GM19467 (cell line): ENCODE data around the gene JAZF1.

ENCODE experiments used
- ATAC-seq: cut with Tn5 transposase; IDR thresholded peaks from one replicate; pipeline ENCODE4 v1.9.1; 2021; ENCODE audit warnings: mild to moderate bottlenecking, moderate library complexity; ENCODE audit not compliant: unreplicated experiment

JAZF1 gene

GRCh38 chr7:28168393-28169158 lies 12.0 kb downstream of the JAZF1 start:
- no peak for ATAC-seq

- no peak for ATAC-seq
Observed at GRCh38 chr7:28166982-28167715, 13.4 kb downstream of the JAZF1 start.

- ATAC-seq, result no peak
Observed at GRCh38 chr7:28165961-28166955, 14.3 kb downstream of the JAZF1 start.

- ATAC-seq, result no peak
Observed at GRCh38 chr7:28165261-28165660, 15.3 kb downstream of the JAZF1 start.

- no peak for ATAC-seq
Observed at GRCh38 chr7:28163949-28164348, 16.6 kb downstream of the JAZF1 start.

- ATAC-seq, result no peak
Observed at GRCh38 chr7:28161331-28161730, 19.3 kb downstream of the JAZF1 start.

GRCh38 chr7:28160551-28160991 lies 20.0 kb downstream of the JAZF1 start:
- ATAC-seq, result no peak

- no peak for ATAC-seq
Observed at GRCh38 chr7:28157831-28158416, 22.7 kb downstream of the JAZF1 start.

- ATAC-seq, result no peak
Observed at GRCh38 chr7:28157076-28157745, 23.4 kb downstream of the JAZF1 start.

- no peak for ATAC-seq
Observed at GRCh38 chr7:28156401-28156800, 24.2 kb downstream of the JAZF1 start.

- ATAC-seq, result no peak
Observed at GRCh38 chr7:28155964-28156363, 24.6 kb downstream of the JAZF1 start.

- ATAC-seq, result peak; percentile 79
Observed at GRCh38 chr7:28155019-28155660, 25.5 kb downstream of the JAZF1 start.

GRCh38 chr7:28152594-28152993 lies 28.0 kb downstream of the JAZF1 start:
- ATAC-seq, result no peak

- ATAC-seq, result no peak
Observed at GRCh38 chr7:28151965-28152364, 28.6 kb downstream of the JAZF1 start.

- ATAC-seq, result no peak
Observed at GRCh38 chr7:28149291-28150101, 31.1 kb downstream of the JAZF1 start.

GRCh38 chr7:28145931-28146330 lies 34.7 kb downstream of the JAZF1 start:
- no peak for ATAC-seq

- no peak for ATAC-seq
Observed at GRCh38 chr7:28145090-28145626, 35.4 kb downstream of the JAZF1 start.

GRCh38 chr7:28144266-28144665 lies 36.3 kb downstream of the JAZF1 start:
- ATAC-seq, result no peak

GRCh38 chr7:28142650-28143049 lies 37.9 kb downstream of the JAZF1 start:
- ATAC-seq, result no peak
